CD4-positive, alpha-beta T cell treated with Interleukin-2 at 100 ng/mL for 4 hours (primary cell): Measurements from ENCODE around the gene SIRT7.
"Not testable (repeated sequence)": the region's sequence is repeated elsewhere in the genome, so short reads cannot be mapped to it uniquely, and the experiment has no call there.

Experiments used
- DNase-seq: peaks from one replicate; pipeline ENCODE4 v3.0.0-alpha.2; 2020; ENCODE audit warnings: low spot score

Gene SIRT7

GRCh38 chr17:81920612-81921536, 2.9 kb upstream of the SIRT7 start:
- no peak for DNase-seq

- DNase-seq: no peak
Observed at GRCh38 chr17:81918832-81919545, 1.0 kb upstream of the SIRT7 start.

GRCh38 chr17:81918333-81918669, 325 bp upstream of the SIRT7 start:
- DNase-seq: not testable (repeated sequence)

GRCh38 chr17:81916234-81917001, 1.6 kb downstream of the SIRT7 start:
- DNase-seq: no peak

GRCh38 chr17:81915331-81915730, 2.6 kb downstream of the SIRT7 start:
- no peak for DNase-seq

- no peak for DNase-seq
Observed at GRCh38 chr17:81914103-81914850, 3.7 kb downstream of the SIRT7 start.

- no peak for DNase-seq
Observed at GRCh38 chr17:81913394-81914102, 4.4 kb downstream of the SIRT7 start.

- no peak for DNase-seq
Observed at GRCh38 chr17:81912441-81913309, 5.3 kb downstream of the SIRT7 start.

GRCh38 chr17:81911969-81912368, 6.0 kb downstream of the SIRT7 start:
- no peak for DNase-seq

- DNase-seq: peak; percentile 93
Observed at GRCh38 chr17:81911277-81911961, 6.6 kb downstream of the SIRT7 start, which contains the start of gene PCYT2. Gene PCYT2, minus strand, starts transcription at chr17:81911399. Its CDS starts 44 bp downstream, at chr17:81911355.

- no peak for DNase-seq
Observed at GRCh38 chr17:81910840-81911276, 7.1 kb downstream of the SIRT7 start.

- DNase-seq: no peak
Observed at GRCh38 chr17:81909966-81910839, 7.8 kb downstream of the SIRT7 start.

- DNase-seq: no peak
Observed at GRCh38 chr17:81909231-81909630, 8.7 kb downstream of the SIRT7 start.

GRCh38 chr17:81908793-81909192, 9.2 kb downstream of the SIRT7 start:
- DNase-seq: no peak

GRCh38 chr17:81907219-81908145, 10.5 kb downstream of the SIRT7 start:
- no peak for DNase-seq

GRCh38 chr17:81906476-81907218, 11.3 kb downstream of the SIRT7 start:
- no peak for DNase-seq

GRCh38 chr17:81905993-81906392, 12.0 kb downstream of the SIRT7 start:
- no peak for DNase-seq
